GM18519 (cell line): ENCODE results near the gene TM4SF5.

Experiments used
- ATAC-seq: cut with Tn5 transposase; IDR thresholded peaks from one replicate; pipeline ENCODE4 v1.9.1; 2021; ENCODE audit warnings: mild to moderate bottlenecking, moderate library complexity; ENCODE audit not compliant: unreplicated experiment, low FRiP score

Gene TM4SF5

DNA sequence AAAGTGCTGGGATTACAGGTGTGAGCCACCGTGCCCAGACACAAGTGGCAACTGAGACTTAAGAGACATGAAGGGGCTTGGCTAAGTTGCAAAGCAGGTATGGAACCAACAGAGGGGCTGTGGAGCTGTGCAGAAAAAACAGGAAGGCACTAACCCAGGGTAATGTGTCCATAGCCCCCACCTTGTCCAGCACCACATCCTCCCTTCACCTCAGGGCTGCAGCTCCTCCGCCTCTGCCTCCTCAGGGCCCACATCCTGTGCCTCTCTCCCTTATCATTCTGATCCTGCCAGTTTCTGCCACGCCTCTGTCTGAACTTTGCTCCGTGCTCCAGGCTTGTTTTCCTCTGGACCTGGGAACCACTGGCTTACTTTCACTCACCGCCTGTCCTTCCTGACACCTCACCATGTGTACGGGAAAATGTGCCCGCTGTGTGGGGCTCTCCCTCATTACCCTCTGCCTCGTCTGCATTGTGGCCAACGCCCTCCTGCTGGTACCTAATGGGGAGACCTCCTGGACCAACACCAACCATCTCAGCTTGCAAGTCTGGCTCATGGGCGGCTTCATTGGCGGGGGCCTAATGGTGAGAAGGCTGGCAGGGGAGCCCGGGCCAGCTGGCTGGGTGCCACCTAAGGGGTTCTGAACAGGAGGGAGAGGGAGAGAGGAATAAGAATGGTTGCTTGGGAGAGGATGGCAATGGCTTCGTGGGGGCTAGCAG lies at the start of gene TM4SF5:
Gene TM4SF5 (plus strand): TSS at position 368 of the 716 bp plus-strand sequence. CDS start 37 bp downstream, at position 405.
- no peak for ATAC-seq

GRCh38 chr17:4722678-4723240 lies 48.9 kb upstream of the TM4SF5 start:
- no peak for ATAC-seq

GRCh38 chr17:4724650-4725049 lies 47.0 kb upstream of the TM4SF5 start:
- no peak for ATAC-seq

GRCh38 chr17:4725646-4726310 lies 45.9 kb upstream of the TM4SF5 start:
- ATAC-seq: no peak

GRCh38 chr17:4728124-4728523 lies 43.6 kb upstream of the TM4SF5 start:
- no peak for ATAC-seq

GRCh38 chr17:4733073-4733531 lies 38.6 kb upstream of the TM4SF5 start:
- no peak for ATAC-seq

GRCh38 chr17:4734857-4735475 lies 36.7 kb upstream of the TM4SF5 start:
- no peak for ATAC-seq

- no peak for ATAC-seq
Observed at GRCh38 chr17:4735876-4736651, 35.6 kb upstream of the TM4SF5 start.

DNA sequence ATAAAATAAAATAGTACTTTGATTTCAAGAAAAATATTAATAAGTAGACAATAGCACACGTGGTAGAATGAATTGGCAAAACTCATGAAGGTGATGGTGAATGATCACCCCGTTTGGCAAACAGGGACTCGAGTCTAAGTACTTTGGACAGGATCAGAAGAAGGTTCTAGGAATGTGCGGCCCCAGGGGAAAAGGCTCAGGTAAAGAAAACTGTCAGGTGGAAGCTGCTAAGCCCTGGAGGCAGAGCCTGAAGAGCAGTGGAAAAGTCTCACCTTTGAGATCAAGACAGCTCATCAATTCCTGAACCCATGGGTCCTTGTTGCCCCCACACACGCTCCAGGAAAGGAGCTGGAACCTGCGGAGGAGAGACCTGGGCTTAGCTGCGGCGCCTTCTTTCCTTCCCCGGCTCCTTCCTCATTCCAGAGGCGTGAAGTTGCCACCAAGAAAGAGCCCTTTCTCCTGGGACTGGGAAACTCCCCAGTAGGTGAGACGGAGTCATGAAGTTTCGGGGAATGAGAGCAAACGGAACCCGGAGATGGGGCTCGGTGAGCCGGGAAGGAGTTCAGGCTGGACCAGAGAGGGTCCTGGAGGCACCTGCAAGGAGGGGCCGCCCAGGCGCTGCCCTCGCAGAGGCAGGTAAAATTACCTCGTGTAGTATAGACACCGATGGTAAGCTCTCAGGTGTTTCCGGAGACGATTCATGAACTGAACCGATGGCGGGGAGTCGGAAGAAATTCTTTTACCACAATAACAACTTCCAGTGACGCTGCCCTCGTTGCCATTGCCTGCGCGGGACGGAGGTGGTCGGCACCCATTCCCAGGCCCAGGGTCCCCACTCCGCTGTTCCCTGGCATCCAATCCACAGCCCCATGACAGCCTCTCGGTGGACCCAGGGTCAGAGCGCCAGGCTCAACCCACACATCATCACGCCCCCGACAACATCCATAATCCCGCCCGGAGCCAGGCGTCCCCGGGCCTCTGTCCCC lies 33.3 kb upstream of the TM4SF5 start:
- ATAC-seq: no peak

DNA sequence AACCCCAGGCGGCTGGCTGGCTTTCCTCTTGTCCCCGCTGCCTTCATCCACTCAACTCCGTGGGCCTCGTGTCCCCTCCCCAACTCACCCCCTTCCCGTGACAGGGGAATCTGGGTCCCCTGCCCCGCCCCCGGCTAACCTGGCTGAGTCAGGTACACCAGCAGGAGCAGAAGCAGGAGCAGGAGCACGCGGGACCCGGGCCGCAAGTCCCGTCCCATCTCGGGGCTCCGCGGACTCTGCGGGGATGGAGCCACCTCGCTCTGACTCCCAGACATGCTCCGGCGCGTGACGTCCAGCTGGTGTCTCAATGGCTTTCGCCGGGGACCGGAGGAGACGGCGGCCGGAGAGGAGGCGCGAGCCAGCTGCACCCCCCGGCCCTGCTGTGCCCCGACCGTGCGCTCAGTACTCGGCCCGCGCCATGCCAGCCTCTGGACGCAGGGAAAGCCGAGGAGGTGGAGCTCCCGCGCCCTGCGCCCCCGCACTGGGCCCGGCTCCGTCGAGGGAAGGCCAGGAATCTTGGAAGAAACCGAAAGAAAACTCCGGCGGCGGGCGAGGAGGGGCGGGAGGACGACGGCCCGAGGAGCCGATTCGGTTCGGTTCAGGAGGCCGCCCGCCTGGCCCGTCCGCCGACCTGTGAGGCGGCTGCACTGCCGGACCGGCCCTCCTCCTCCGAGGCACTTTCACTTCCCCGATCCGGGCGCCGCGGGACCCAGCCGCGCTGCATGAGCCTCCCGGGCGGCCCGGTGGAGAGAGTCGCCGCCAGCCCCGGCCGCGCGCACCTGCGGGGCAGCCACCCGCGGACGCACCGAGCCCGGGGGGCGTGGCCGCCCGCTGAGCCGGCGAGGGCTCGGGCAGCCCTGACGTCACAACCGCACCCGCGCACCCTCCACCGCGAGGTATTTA lies 32.3 kb upstream of the TM4SF5 start, which contains the start of the genes CXCL16 and ZMYND15:
Gene CXCL16 (minus strand): TSS at position 807 of the 903 bp plus-strand sequence. CDS start 589 bp downstream, at position 218.
Gene ZMYND15 (plus strand): TSS at position 712 of the 903 bp plus-strand sequence. CDS start 716 bp downstream, outside the sequence.
- no peak for ATAC-seq

DNA sequence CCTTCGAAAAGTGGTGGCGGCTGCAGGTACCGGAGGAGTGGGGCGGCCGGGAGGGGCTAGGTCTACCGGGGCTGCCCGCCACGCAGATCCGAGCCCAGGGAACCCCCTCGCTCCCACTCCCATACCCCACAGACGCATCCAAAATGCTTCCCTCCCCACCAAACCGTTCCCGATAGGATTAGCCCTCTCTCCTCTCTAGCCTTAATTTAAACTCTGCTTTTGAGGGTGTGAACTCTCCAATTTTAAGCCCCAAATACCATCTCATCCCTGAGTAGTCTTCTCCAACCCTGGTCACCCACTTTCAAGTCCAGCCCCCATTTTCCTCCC lies 31.7 kb upstream of the TM4SF5 start:
- no peak for ATAC-seq

GRCh38 chr17:4740584-4740983 lies 31.1 kb upstream of the TM4SF5 start:
- ATAC-seq: no peak

- ATAC-seq: no peak
Observed at GRCh38 chr17:4741544-4741943, 30.1 kb upstream of the TM4SF5 start.

DNA sequence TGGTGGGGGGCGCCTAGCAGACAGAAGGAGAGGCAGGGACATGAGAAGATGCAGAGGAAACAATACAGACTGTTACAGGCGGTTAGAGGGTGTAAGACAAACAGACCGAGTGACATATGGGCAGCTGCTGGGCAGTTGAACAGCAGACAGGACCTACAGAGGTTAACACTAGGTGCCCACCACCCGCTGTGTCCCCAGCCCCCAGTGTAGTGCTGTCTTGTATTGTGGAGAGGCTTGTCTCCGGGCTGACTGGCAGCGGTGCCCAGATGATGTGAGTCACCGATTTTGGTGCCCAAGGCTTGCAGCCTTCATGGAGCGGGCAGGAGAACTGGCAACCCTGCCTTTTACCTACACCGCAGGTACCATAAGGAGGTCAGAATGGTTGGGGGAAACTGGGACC lies 29.6 kb upstream of the TM4SF5 start:
- no peak for ATAC-seq

GRCh38 chr17:4742629-4743028 lies 29.1 kb upstream of the TM4SF5 start:
- ATAC-seq: no peak

GRCh38 chr17:4743216-4743615 lies 28.5 kb upstream of the TM4SF5 start:
- ATAC-seq: no peak

DNA sequence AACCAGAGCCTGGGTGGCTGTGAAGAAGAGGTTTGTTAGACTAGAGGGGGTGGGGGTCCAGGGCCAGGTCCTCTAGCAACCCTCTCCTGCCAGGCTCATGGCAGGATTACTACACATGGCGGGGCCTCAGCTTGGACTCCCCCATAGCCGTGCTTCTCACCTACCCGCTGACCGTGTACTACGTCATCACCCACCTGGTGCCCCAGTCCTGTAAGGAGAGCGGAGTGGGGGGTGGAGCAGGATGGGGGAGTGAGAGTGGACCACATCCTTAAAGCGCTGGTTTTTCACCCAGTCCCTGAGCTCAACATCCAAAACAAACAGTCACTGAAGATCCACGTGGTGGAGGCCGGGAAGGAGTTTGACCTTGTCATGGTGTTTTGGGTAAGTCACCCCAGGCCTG lies 27.8 kb upstream of the TM4SF5 start:
- no peak for ATAC-seq
